ENCODE data around the gene MTCH1.
A peak's percentile ranks its signal among the peaks of the same experiment; 100 is the strongest.

Gene MTCH1

DNA sequence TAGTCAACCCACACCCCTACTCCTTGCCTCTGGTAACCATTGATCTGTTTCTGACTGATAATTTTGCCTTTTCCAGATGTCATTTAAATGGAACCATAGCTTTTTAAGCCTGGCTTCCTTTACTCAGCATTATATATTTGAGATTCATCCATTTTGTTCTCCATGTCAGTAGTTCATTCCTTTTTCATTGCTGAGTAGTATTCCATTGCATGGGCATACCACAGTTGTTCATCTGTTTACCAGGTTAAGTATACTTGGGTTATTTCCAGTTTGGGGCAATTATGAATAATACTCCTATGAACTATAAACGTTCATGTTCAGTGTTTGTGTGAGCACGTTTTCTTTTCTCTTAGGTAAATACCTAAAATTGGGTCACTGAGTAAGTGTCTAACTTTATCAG lies 44.6 kb upstream of the MTCH1 start:
- no peaks in the 10 kb centered on the region for H3K36me3 ChIP-seq (ENCODE audit: low read depth)
- H3K27ac ChIP-seq (ENCODE audit: poor library complexity, severe bottlenecking), result no peak overlapping the region
- no peaks in the 10 kb centered on the region for H3K9me3 ChIP-seq (ENCODE audit: severe bottlenecking)
- TF ChIP-seq, protein P1, sequence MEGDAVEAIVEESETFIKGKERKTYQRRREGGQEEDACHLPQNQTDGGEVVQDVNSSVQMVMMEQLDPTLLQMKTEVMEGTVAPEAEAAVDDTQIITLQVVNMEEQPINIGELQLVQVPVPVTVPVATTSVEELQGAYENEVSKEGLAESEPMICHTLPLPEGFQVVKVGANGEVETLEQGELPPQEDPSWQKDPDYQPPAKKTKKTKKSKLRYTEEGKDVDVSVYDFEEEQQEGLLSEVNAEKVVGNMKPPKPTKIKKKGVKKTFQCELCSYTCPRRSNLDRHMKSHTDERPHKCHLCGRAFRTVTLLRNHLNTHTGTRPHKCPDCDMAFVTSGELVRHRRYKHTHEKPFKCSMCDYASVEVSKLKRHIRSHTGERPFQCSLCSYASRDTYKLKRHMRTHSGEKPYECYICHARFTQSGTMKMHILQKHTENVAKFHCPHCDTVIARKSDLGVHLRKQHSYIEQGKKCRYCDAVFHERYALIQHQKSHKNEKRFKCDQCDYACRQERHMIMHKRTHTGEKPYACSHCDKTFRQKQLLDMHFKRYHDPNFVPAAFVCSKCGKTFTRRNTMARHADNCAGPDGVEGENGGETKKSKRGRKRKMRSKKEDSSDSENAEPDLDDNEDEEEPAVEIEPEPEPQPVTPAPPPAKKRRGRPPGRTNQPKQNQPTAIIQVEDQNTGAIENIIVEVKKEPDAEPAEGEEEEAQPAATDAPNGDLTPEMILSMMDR (IDR thresholded peaks at IDR 0.05; ENCODE audit: poor library complexity, severe bottlenecking), result no peak
- ATAC-seq (ENCODE audit: low read depth) (no peak), DNase-seq (ENCODE audit: low spot score) (no peak)
- no peaks in the 10 kb centered on the region for H3K4me1 ChIP-seq (ENCODE audit: insufficient read depth, poor library complexity, severe bottlenecking)
- H3K4me3 ChIP-seq (ENCODE audit: severe bottlenecking), result no peak overlapping the region
- no peaks in the 10 kb centered on the region for H3K27me3 ChIP-seq (ENCODE audit: insufficient read depth, poor library complexity, severe bottlenecking)

DNA sequence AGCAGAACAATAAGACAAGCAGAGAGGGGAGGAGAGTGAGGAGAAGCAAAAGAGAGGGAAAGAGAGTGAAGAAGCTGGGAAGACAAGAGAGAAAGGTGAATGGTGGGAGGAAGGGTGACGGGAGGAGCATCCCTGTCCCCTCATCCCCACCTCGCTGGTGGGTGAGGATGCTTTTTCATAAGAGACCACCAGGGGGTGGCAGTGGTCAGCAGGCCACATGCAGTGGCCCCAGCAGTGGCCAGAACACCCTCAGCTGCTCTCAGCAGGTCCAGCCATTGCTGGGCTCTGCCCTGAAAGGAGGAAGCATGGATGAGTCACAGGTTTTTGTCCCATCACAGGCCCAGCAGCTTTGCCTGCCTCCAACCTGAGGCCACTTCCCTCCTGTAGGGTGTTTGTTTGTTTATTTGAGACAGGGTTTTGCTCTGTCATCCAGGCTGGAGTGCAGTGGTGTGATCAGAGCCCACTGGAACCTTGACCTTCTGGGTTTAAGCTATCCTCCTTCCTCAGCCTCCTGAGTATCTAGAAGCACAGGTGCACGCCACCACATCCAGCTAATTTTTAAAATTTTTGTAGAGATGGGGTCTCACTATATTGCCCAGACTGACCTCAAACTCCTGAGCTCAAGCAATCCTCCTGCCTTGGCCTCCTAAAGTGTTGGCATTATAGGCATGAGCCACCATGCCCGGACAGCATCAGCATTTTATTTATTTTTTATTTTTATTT lies 43.4 kb upstream of the MTCH1 start:
- H3K9me3 ChIP-seq (ENCODE audit: severe bottlenecking), result no peaks in the 10 kb centered on the region
- no peak overlapping the region for H3K27ac ChIP-seq (ENCODE audit: poor library complexity, severe bottlenecking)
- H3K4me3 ChIP-seq (ENCODE audit: severe bottlenecking), result no peak overlapping the region
- peak; percentile 70 for ATAC-seq (ENCODE audit: low read depth)
- no peaks in the 10 kb centered on the region for H3K36me3 ChIP-seq (ENCODE audit: low read depth)
- H3K27me3 ChIP-seq (ENCODE audit: insufficient read depth, poor library complexity, severe bottlenecking), result no peaks in the 10 kb centered on the region
- DNase-seq (ENCODE audit: low spot score), result peak; percentile 72
- TF ChIP-seq, protein P1 (IDR thresholded peaks at IDR 0.05; ENCODE audit: poor library complexity, severe bottlenecking), result peak; percentile 67
- peaks cover 8% of the 10 kb centered on the region for H3K4me1 ChIP-seq (ENCODE audit: insufficient read depth, poor library complexity, severe bottlenecking)

DNA sequence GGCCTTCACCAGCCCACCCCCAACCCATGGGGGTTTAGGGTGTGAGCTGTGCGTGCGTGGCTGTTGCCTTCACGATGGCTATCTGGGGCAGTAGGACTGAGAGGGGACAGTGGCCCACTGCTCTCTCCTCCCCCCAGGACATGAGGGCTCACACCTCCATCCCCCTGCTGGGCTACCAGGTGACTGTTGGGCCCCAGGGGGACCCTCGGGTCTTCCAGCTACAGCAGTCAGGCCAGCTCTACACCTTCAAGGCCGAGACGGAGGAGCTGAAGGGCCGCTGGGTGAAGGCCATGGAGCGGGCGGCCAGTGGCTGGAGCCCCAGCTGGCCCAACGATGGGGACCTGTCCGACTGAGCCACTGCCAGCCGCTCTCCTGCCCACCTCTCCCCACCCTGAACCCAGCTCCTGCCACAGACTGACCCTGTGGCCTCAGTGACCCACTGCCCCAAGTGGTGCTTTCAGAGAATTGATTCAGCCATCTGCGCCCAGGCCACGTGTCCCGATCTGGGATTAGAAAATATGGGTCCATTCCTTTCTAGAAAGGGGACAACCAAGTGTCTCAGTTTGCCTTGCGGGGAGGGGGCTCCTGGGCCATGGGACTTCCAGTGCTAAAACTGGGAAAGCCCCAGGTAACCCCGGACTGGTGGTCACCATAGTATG lies 41.9 kb upstream of the MTCH1 start:
- Histone ChIP-seq H3K4me3 (ENCODE audit: severe bottlenecking) (no peak overlapping the region), H3K4me1 (ENCODE audit: insufficient read depth, poor library complexity, severe bottlenecking) (peaks cover 23% of the 10 kb centered on the region), H3K36me3 (ENCODE audit: low read depth) (no peaks in the 10 kb centered on the region), H3K27me3 (ENCODE audit: insufficient read depth, poor library complexity, severe bottlenecking) (no peaks in the 10 kb centered on the region), H3K9me3 (ENCODE audit: severe bottlenecking) (no peaks in the 10 kb centered on the region), H3K27ac (ENCODE audit: poor library complexity, severe bottlenecking) (no peak overlapping the region)
- TF ChIP-seq, protein P1 (IDR thresholded peaks at IDR 0.05; ENCODE audit: poor library complexity, severe bottlenecking), result no peak
- DNase-seq (ENCODE audit: low spot score) (no peak), ATAC-seq (ENCODE audit: low read depth) (no peak)

- H3K4me1 ChIP-seq (ENCODE audit: insufficient read depth, poor library complexity, severe bottlenecking), result peaks cover 24% of the 10 kb centered on the region
- TF ChIP-seq, protein P1 (IDR thresholded peaks at IDR 0.05; ENCODE audit: poor library complexity, severe bottlenecking), result no peak
- ATAC-seq (ENCODE audit: low read depth), result no peak
Observed at GRCh38 chr6:37027036-37027720, 41.2 kb upstream of the MTCH1 start.

More at GRCh38 chr6:37027036-37027720, 41.2 kb upstream of the MTCH1 start:
- no peaks in the 10 kb centered on the region for H3K9me3 ChIP-seq (ENCODE audit: severe bottlenecking)
- H3K4me3 ChIP-seq (ENCODE audit: severe bottlenecking), result no peak overlapping the region
- H3K36me3 ChIP-seq (ENCODE audit: low read depth), result no peaks in the 10 kb centered on the region
- H3K27ac ChIP-seq (ENCODE audit: poor library complexity, severe bottlenecking), result no peak overlapping the region
- DNase-seq (ENCODE audit: low spot score), result no peak
- no peaks in the 10 kb centered on the region for H3K27me3 ChIP-seq (ENCODE audit: insufficient read depth, poor library complexity, severe bottlenecking)

All from RWPE2 (cell line).